Right atrium auricular region (tissue), 2 donors: ENCODE results near the gene KCTD11. TPM values are rescaled to one million over a fixed set of nuclear protein-coding genes. Genes with fewer than 3 reads are reported as not detected.
A peak's percentile ranks its signal among the peaks of the same experiment; 100 is the strongest.

Source experiments
- DNase-seq: peaks from one replicate; pipeline ENCODE4 v3.0.0-alpha.2; 2019; ENCODE audit warnings: low spot score
- H3K27ac ChIP-seq, 2 donors: fragments of 200-600 bp; sonication (generic); 1 replicate in 1 of 2; 2 replicates in 1 of 2; pipeline ENCODE4 v1.5.1; 2016 to 2019
- H3K27me3 ChIP-seq, 2 donors: fragments of 200-600 bp; sonication (generic); one replicate each; pipeline versions ENCODE4 v1.5.1 to v1.6.0; 2017 to 2019
- H3K36me3 ChIP-seq: fragments of 200-600 bp; sonication (generic); one replicate; pipeline ENCODE4 v1.5.1; 2016
- H3K4me1 ChIP-seq, 2 donors: fragments of 200-600 bp; sonication (generic); one replicate each; pipeline versions ENCODE4 v1.5.1 to v1.6.0; 2017 to 2019
- H3K4me3 ChIP-seq, 2 donors: fragments of 200-600 bp; sonication (generic); 1 replicate in 1 of 2; 2 replicates in 1 of 2; pipeline ENCODE4 v1.5.1; 2017 to 2019; ENCODE audit warnings: mild to moderate bottlenecking in 1 of 2, moderate library complexity in 1 of 2
- H3K9me3 ChIP-seq, 2 donors: fragments of 200-600 bp; sonication (generic); one replicate each; pipeline ENCODE4 v1.5.1; 2019
- total RNA-seq, 2 donors: library from RNA; depleted of rRNA; stranded (reverse); fragments of >200 nt; gene quantifications; one replicate each; pipeline ENCODE4 v1.1.0, GENCODE V29; 2016
- TF ChIP-seq, protein P1 (sequence below), 2 donors: fragments of 200-600 bp; sonication (generic); IDR thresholded peaks; one replicate each; pipeline ENCODE4 v1.5.1; 2019; ENCODE audit warnings: antibody characterized with exemption in 2 of 2

KCTD11 gene
- total RNA-seq, 2 donors from 2014 or later = 4.2 to 6.9 TPM

GRCh38 chr17:7313890-7314718 is 37.9 kb upstream of the KCTD11 start:
- DNase-seq = no peak
- H3K27me3 ChIP-seq = no peaks in the 10 kb centered on the region
- peak overlapping the region; percentile 92 to 93 for H3K27ac ChIP-seq
- no peaks in the 10 kb centered on the region for H3K9me3 ChIP-seq
- H3K4me3 ChIP-seq = peak overlapping the region; percentile 83 to 89
- TF ChIP-seq, protein P1, sequence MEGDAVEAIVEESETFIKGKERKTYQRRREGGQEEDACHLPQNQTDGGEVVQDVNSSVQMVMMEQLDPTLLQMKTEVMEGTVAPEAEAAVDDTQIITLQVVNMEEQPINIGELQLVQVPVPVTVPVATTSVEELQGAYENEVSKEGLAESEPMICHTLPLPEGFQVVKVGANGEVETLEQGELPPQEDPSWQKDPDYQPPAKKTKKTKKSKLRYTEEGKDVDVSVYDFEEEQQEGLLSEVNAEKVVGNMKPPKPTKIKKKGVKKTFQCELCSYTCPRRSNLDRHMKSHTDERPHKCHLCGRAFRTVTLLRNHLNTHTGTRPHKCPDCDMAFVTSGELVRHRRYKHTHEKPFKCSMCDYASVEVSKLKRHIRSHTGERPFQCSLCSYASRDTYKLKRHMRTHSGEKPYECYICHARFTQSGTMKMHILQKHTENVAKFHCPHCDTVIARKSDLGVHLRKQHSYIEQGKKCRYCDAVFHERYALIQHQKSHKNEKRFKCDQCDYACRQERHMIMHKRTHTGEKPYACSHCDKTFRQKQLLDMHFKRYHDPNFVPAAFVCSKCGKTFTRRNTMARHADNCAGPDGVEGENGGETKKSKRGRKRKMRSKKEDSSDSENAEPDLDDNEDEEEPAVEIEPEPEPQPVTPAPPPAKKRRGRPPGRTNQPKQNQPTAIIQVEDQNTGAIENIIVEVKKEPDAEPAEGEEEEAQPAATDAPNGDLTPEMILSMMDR (IDR thresholded peaks at IDR 0.05) = no peak
- H3K36me3 ChIP-seq = peaks cover 70% of the 10 kb centered on the region
- peaks cover 0 to 39% of the 10 kb centered on the region in 2 donors for H3K4me1 ChIP-seq

DNA sequence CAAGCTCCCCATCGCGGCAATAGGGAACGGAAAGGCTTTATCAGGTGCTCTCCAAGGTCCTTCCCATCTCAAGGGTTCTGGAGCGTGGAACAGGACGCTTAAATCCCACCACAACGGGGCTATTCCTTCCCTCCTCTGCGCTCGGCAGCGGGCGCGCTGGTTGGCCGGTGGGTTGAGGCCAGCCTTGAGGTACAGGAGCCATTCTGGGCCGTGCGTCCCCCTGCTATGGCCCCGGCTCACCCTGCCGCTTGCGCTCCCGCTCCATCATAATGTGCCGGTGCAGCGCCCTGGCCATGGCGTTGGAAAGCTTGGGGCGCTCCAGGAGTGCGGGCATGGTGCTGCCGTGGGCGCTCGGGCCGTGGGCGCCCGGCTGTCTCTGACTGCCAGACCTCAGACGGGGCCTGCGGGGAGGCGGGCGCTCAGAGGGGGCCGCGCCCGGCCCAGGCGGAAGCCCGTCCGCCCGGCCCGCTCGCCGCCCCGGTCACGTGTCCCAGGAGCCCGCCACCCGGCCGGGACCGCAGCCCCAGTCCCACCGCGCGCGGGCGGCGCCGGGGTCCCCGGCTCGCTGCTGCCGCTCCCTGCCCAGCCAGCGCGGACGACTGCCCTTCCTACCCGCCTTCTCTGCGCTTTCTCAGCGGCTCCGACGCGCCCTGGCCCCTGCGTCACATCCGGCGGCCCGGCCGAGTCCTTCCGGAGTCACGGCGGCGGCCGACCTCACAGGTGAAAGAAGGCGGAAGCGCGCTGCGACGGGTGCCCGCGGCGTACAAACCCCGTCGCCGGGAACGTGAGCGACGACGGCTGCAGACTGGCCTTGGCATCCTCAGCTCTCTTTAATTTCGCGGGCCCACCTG is 37.0 kb upstream of the KCTD11 start, which contains the start of gene GPS2:
GPS2 (minus strand) TSS at position 642 of the 851 bp plus-strand sequence; CDS start at position 334, 308 bp downstream.
- Histone ChIP-seq H3K36me3 (peaks cover 68% of the 10 kb centered on the region), H3K4me3 (peak within 1 kb of the TSS; percentile 83 to 89), H3K4me1 (peaks cover 0 to 31% of the 10 kb centered on the region in 2 donors), H3K27me3 (no peaks in the 10 kb centered on the region), H3K27ac (peak within 1 kb of the TSS; percentile 92 to 93), H3K9me3 (no peaks in the 10 kb centered on the region)
- DNase-seq = peak; percentile 93
- TF ChIP-seq, protein P1 (IDR thresholded peaks at IDR 0.05) = no peak

DNA sequence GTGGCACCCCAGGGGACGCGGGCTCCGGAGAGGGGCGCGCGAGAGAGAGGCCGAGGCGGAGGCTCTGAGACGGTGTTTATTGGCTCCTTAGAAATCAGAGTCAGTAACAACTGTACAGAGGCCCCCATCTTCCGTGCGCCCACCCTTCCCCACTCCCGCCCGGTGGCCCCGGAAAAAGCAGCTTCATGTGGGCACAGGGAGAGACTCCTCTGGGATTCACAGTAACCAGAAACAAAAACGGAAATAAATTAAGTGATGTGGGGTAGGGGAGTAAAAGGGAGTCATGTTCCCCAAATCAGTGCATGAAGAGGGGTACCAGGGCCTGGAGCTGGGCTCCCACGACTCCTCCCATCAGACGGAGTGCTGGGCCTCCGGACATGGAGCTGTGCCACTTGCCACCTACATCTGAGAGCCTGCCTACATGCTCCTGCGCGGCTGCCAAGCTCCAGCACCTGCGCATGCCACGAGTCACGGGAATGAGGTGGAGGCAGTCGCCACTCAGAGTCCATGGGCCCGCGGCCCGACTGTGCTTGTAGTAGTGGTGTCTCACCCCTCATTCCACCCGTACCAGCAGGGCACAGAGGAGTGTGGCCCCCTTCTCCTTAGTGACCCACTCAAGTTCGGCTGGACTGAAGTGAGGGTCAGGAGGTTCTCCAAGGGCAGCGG is 36.3 kb upstream of the KCTD11 start:
- peaks cover 0 to 29% of the 10 kb centered on the region in 2 donors for H3K4me1 ChIP-seq
- TF ChIP-seq, protein P1 (IDR thresholded peaks at IDR 0.05) = no peak
- H3K9me3 ChIP-seq = no peaks in the 10 kb centered on the region
- DNase-seq = no peak
- H3K27ac ChIP-seq = peak overlapping the region; percentile 92 to 93
- H3K4me3 ChIP-seq = peak overlapping the region; percentile 83 to 89
- peaks cover 68% of the 10 kb centered on the region for H3K36me3 ChIP-seq
- no peaks in the 10 kb centered on the region for H3K27me3 ChIP-seq

GRCh38 chr17:7317161-7317803 is 34.7 kb upstream of the KCTD11 start:
- no peak for DNase-seq
- TF ChIP-seq, protein P1 (IDR thresholded peaks at IDR 0.05) = no peak
- Histone ChIP-seq H3K27ac (no peak overlapping the region), H3K4me3 (no peak overlapping the region), H3K36me3 (peaks cover 69% of the 10 kb centered on the region), H3K9me3 (no peaks in the 10 kb centered on the region), H3K27me3 (no peaks in the 10 kb centered on the region), H3K4me1 (peaks cover 0 to 29% of the 10 kb centered on the region in 2 donors)
